NK-92 (cell line): Measurements from ENCODE around the gene ABR.
"Not testable (repeated sequence)": the region's sequence is repeated elsewhere in the genome, so short reads cannot be mapped to it uniquely, and the experiment has no call there.

ENCODE experiments used
- DNase-seq: peaks from one replicate; lab custom pipeline; 2025; ENCODE audit not compliant: unreplicated experiment; lab: John Stamatoyannopoulos, UW

The ABR gene

DNA sequence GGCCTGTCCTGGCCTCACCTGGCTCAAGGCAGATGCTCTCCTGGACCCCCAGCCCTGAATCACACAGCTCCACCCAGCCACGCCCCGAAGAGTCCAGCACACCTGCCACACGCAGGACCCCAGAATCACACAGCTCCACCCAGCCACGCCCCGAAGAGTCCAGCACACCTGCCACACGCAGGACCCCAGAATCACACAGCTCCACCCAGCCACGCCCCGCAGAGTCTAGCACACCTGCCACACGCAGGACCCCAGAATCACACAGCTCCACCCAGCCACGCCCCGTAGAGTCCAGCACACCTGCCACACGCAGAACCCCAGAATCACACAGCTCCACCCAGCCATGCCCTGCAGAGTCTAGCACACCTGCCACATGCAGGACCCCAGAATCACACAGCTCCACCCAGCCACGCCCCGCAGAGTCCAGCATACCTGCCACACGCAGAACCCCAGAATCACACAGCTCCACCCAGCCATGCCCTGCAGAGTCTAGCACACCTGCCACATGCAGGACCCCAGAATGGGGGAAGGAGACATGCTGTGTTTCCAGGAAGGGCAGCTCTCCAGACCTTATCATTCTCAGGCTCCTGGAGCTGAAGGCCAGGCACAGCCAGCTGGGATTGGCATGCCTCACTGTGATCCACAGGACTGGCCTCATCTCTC, 105.7 kb downstream of the ABR start:
- not testable (repeated sequence) for DNase-seq

DNA sequence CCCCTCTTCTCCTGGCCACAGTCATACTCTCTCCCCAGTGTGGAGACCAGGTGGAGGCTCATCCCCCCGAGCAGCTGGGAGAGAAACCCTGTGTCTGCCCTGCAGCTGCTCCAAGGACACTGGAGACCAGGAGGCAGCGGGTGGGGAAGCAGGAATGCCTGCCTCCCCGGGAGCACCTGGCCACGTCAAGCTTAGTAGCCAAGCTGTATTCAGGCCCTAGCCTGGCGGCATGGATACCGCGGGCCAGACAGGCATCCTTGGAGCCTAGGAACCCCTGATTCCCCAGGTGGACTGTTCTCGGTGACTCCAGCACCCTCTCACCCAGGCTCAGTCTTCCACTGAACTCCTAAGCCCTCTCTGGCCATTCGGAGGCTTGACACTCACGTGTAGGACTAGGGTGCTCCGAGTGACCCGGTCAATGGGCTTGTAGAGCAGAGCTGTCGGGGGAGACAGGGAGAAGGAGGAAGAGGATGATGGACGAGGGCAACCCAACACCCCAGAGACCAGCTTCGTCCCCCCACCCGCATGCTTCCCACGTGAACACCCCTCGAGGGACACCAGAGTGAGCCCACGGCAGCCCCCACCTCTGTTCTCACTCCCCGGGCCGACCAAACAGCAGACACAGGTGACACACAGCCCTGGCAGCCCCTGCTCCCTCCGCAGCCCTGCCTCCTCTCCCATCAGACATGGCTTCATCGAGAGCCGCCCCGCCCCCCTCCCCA, 106.4 kb downstream of the ABR start:
- no peak for DNase-seq

DNA sequence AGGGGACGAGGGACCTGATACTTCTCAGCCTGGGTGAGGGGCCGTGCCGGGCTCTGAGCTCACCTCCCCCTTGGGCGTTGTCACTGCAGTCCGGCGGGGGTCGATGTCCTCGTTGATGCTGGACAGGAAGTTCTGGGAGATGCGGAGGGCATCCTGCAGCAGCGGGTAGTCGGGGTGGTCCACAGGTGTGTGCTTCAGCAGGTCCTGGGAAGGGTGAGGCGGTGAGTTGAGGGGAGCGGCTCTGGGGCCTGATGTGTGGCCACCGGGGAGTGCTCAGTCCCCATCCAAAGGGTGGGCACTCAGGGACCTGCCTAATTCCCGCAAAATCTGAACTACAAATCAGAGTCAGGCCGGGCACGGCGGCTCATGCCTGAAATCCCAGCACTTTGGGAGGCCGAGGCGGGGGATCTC, 107.2 kb downstream of the ABR start:
- no peak for DNase-seq

DNA sequence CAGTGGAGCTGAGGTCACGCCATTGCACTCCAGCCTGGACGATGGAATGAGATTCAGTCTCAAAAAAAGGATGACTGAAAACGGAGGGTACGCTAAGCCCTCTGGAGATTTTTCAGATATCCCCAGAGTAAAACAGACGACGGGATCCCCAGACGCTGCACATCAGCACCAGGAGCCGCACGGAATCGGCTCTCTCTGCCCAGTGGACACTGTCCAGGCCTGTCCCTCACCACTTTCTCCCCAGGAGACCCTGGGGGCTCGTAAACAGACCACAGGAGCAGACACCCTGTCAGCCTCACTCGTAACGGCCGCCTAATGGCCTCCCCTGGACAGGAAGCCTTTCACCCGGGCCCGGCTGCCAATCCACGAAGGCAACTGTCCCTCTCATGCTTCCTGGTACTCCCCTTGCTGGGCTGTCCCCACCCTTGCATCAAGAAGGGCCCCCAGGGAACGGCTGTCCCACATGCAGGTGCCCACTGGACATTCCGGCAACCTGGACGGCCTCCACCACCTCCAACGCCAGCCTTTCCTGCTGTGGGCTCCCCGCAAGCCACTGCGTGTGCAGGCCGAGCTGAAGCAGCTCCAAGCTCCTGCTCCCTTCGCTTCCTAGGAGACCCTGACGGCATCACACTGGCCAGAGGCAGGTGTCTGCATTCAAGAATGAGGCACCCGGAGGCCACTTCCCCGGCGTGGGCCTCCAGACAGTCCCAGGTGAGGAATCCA, 108.5 kb downstream of the ABR start:
- DNase-seq, result no peak

DNA sequence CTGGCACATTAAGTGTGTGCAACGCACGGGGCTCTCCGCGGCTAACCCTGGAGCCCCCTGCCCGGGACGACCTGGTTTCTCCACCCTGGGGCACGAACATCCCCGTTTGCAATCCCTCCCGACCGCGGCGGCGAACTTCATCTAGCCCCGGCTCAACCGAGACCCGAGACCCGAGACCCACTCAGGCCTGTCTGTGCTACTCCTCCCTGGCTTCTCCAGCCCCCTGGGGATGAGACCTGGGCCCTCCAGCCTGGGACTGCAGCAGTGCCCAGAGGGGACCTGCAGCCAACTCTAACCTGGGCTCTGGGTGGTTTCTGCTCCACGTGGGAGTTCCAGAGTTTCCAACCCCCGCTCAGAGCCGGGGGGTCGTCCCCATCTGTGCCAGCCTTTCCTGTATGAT, 109.4 kb downstream of the ABR start:
- no peak for DNase-seq

DNA sequence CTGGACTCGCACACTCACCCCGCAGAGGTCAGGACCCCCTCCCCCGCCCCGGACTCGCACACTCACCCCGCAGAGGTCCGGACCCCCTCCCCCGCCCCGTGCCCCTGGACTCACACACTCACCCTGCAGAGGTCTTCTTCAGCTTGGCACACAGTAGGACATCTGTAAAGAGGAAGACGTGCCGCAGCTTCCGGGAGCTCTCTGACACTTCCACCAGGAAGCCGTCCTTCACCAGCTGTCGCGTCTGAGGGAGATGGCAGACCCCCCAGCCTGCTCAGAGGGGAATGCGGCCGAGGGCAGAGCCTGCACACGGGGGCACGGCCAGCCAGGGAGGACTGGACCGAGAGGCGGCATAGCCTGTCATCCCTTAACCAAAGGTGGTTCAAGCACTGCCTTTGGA, 109.9 kb downstream of the ABR start:
- DNase-seq, result no peak

DNA sequence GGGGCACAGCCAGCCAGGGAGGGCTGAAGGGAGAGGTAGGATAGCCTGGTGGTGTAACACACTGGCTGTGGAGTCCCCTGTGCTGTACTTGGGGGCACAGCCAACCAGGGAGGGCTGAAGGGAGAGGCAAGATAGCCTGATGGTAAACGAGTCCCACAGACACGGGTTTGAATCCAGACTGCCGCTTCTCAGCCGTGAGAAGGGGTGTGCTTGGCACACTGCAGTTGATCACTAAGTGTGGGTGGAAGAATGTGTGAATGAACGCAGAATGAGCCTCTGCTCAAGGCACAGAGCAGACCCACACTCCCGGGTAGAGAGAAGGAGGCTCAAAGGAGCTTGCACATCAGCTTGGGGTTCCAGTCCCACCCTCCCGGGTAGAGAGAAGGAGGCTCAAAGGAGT, 111.4 kb downstream of the ABR start:
- DNase-seq, result no peak

DNA sequence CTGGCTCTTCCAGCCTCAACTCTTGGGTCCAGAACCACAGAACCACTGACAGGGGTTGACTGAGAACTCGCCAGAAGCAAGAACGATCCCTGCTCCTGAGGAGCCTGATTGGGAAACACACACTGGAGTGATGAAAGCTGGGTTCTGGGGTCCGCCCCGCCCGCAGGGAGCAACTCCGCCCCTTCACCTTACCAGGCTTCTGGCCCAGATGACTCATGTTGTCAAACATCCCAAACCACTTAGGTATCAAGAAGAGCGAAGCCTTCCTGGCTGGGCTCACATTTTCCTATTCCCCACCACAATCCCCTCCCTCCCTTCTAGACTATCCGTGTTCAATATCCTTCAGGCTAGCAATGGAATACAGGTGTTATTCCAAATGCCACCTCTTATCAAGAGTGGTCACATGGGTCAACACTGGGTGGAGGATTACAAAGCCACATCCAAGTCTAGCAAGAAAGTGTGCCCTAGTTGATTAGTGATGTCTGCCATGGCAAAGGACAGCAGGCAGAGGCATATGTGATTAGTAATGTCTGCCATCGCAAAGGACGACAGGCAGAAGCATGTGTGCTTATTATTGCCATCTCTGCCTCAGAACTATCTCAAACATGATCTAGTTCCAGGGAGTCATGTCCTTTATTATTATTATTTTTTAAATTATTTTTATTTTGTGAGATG, 112.4 kb downstream of the ABR start:
- DNase-seq, result no peak

DNA sequence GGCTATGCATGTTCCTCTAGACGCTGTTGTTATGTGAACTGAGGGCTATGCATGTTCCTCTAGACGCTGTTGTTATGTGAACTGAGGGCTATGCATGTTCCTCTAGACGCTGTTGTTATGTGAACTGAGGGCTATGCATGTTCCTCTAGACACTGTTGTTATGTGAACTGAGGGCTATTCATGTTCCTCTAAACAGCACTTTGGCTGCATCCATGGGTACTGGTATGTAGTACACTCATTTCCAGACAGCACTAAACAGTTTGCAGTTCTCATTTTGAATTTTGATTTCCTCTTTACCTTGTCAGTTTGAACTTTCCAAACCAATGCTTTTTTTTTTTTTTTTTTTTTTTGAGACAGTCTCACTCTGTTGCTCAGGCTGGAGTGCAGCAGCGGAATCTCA, 114.4 kb downstream of the ABR start:
- not testable (repeated sequence) for DNase-seq

DNA sequence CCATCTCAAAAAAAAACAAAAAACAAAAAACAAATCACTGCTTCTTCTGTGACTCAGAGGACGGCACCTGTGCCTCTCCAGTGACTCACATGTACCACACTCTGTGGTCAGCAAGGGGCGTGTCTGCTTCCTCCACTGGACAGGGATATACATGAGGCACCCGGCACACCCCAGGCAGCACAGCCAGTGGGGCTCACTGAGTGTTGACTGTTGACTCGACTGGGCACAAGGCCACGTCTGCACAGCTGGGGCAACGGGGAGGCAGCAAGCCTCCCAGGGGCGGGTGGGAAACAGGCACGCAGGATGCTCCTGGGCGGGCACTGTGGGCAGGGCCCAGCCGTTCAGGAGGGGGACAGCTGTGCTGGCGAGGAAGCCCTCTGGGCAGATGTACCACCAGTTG, 118.8 kb downstream of the ABR start:
- DNase-seq, result no peak

DNA sequence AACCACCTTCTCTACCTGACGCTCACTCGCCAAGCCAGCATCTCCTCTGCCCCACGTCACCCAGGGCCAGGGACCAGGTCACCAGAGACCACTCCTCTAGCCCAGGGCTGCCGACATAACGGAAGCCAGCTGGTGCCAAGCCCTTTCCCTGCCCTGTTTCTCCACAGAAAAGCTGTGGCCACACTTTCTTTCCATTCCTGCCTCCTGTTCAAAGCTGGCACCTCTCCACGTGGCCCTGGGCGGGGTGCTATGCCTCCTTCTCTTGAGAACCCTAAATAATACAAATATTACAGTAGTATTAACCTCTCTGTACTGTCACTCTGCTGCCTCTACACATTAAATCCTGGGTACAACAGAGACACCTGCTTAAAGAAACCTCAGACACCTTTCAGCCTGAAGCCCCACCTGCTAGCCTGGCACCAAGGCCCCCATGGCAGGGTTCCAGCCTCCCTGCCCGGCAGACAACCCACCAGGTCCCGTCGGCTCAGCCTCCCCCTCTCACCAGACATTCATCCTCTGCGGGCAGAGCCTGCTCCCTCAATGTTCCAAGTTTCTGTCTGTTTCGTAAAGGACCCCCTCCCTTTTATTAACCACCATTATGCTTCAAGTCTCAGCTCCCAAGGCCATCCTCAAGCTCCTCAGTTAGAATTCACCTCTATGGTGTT, 120.5 kb downstream of the ABR start:
- DNase-seq, result no peak

DNA sequence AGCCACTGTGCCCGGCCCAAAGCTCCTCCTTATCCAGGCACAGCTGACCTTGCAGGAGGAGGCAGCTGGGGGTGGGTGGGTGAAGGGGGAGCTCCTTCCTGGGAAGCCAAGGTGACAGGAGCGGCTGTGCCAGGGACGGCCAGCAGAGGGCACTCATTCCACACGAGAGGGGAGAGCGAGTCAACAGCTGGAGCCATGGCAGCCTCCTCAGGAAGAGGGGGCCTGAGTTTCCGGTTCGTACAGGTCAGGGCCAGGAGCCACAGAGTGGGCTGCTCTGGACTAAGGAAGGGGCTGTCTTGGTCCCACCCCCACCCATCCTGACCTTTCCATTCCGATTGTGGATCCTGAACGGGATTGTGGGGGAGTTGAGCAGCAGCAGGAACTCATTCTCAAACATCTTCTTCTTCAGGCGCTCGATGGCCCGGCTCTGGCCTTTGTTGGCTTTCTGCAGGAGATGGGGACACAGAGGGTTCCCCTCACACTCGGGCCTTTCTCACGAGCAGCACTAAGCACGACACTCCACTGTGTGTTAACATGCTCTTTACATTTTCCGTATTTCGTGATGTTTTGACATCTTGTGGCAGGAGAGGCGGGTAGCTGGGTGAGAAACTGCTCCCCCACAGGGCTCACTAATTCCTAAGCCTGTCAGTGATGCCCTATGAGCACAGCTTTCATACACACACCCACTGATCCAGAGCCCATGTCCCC, 121.2 kb downstream of the ABR start:
- DNase-seq, result no peak

DNA sequence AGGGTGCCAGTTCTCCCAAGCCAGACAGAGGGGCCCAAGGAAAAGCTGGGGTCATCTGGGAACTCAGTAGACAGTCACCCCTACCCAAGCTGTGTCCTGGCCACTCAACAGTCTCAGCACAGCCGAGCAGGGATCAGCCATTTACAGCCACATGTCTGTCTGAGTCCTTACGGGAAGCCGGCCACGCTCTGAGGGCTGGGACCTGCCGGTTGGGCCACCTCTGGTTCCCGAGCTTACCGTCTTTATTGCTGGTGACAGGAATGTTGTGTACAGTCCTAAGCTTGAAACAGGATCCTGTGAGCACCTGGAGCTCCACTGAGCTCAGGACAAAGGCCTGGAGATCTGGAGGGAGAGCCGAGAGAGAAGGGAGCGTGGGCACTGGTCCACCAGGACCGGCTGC, 123.0 kb downstream of the ABR start:
- DNase-seq, result no peak

DNA sequence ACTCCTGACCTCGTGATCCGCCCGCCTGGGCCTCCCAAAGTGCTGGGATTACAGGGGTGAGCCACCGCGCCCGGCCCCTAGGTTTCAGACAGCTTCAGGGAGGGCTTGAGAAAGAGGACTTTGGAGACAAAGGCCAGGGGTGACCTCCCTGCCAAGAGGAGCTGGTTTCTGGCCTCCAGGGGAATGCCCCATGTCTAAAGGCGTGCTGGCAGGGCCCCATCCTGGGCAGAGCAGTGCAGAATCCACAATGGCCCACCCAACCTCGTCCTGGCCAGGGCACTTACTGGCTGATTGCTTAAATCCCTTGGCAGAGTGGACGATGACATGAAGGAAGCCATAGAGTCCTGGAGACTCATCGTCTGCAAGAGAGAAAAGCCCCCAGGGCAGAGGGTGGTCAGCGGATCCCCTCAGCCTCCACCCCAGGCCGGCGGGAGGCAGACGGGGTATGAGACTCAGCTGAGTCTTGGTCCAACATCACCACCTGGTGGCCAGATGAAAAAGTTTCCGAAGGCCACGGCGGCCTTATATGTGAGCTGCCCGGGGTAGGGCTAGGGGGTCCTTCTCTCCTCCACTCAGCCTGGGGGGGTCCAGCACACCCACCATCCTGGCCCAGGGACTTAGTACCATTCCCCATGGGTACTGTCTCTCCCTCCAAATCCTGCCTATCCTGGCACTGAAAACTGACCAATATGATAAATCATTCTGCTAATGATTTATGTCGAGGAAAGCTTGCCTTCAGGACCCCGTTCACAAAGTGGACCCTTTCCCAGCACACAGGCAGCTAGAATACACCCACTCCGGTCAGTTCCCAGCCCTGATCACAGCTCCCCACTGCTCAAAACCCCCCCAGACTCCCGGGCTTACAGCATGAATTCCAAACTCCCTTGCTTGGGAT, 123.8 kb downstream of the ABR start:
- DNase-seq, result no peak

DNA sequence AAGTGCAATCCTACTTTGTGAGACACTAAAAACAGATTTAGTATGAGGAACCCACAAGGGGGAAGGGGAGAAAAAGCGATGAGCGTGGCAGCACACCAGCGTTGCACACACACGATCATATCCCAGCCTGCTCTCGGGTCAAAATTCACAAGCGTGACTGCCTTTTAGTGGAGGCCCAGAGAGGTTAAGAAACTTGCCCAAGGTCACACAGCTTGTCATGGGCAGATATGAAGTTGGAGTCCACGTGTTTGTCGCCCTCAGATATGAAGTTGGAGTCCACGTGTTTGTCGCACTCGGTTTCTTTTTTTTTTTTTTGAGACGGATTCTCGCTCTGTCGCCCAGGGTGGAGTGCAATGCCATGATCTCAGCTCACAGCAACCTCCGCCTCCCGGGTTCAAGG, 124.5 kb downstream of the ABR start:
- DNase-seq, result no peak

DNA sequence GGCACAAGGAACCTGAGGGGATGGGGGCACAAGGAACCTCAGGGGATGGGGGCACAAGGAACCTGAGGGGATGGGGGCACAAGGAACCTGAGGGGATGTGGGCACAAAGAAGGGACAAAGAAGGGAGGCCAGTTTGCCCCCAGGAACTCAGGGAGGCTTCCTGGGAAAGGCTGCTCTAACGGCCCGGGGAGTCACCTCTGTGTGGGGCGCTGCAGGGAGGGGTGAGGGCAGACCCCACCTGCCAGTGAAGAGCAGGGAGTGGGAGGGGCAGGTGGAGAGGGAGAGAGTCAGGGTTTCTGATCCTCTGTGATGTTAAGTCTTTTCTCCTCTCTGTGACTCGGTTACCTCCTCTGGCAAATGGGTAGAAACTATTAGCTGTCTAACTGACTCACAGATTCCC, 125.1 kb downstream of the ABR start:
- DNase-seq, result no peak

DNA sequence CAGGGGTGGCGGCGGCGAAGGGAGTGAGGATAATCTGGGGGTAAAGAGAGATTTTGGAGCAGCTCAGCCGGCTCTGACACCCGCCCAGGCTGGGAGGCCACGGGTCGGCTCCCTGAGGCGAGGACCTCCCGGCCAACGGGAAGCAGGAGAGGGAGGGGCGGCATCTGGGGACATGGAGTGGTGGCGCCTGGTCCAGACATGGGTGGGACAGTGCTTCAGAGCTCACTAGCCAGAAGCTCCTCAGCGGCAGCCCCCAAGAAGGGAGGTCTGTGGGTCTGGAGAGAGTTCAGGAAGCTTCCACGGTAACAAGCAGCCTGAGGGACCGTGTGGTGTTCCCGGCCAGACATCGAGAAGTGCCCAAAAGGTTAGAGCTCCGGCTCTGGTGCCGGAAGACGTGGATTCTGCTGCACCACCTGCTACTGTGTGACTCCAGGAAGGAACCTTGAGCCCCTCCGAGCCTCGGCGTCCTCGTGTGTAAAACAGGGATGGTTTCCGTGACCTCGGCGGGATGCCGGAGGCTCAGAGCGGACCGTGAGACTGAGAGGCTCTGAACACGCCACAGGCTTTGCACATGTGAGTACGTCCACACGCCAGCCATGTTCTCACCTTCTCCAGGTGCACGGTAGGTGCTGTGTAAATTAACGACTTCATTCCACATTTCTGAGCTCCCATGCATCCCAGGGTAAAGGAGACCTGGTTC, 126.0 kb downstream of the ABR start:
- no peak for DNase-seq

DNA sequence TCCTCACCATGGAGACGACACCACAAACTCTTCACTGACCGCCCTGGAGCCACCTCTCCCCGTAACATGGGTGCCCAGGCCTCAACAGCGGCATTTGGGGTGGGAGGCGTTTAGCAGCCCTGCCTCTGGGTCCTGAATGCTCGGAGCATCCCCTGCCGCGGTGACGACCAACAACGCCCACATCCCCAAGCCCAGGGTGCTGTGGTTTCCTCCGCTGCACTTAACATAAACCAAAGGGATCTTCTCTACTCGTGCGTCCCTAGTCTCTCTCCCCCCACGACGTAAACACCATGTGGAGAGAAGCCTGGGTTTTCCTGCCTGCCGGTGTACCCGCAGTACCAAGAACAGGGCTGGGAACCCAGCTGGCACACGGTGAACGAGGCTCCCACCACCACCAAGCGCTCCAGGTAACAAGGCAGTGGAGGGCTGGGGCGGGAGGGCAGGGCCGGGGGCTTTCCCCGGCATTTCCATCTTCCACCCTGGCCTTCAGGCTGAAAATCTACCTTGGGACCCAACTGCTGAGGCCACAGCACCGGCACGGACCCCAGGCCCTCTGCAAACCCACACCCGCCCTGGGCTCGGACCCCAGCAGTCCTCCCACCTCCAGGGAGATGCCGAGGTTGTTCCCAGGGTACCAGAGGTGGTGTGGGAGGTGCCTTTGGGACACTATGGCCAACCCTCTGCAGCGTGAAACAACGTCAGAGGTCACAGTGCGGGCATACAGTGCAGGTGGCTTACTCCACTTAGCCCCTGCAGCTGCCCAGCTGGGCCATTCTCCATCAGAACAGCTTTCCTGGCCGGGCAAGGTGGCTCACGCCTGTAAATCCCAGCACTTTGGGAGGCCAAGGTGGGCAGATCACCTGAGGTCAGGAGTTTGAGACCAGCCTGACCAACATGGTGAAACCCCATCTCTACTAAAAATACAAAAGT, 128.5 kb downstream of the ABR start:
- DNase-seq, result no peak
